IPS DF 4.7 (cell line): ENCODE data around the gene WSB1.

Source experiments
- DNase-seq: peaks from one replicate; pipeline ENCODE4 v3.0.0-alpha.2; 2013; ENCODE audit warnings: low spot score; ENCODE audit errors: extremely low read depth

WSB1 gene

DNA sequence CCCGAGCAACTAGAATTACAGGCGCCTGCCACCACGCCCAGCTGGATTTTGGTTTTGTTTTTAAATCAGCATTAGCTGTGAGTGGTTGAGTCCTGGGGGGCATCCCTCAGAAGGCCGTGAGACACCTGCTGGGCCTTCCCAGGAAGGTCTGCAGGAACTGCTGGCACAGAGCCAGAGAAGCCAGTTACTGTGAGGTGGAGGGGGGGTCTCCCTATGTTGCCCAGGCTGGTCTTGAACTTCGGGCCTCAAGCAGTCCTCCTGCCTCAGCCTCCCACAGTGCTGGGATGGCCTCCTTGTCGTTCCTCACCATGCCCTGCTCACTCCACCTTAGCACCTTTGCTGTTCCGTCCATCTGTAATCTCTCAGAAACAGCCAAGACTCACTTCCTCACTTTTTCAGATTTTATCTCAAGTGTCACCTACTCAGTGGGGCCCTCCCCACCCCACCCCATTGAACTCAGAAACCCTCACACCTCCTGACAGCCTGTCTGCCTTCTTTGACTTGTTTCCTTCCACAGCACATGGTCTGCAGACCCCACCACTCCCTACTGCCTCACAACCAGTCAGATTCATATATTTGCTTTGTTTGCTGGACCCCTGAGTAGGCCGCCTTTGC lies 62.3 kb downstream of the WSB1 start:
- no peak for DNase-seq

DNA sequence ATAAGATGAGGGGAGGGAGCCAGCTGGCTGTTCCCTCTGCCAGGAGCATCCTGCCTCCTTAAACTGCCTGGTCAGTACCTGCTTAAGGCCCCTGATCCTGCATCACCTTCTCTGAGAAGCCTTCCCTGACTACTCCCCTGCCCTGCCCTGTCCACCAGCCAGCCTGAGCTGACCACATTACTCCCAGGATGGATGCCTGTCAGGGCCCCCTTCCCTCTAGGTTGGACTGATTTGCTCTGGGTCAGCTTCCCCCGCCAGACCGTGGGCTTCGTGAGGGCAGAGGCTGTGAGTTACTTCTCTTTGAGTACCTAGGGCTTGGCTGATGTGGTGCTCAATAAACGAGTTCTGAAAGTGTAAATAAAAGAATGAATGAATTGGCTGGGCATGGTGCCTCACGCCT lies 63.3 kb downstream of the WSB1 start:
- DNase-seq = no peak

DNA sequence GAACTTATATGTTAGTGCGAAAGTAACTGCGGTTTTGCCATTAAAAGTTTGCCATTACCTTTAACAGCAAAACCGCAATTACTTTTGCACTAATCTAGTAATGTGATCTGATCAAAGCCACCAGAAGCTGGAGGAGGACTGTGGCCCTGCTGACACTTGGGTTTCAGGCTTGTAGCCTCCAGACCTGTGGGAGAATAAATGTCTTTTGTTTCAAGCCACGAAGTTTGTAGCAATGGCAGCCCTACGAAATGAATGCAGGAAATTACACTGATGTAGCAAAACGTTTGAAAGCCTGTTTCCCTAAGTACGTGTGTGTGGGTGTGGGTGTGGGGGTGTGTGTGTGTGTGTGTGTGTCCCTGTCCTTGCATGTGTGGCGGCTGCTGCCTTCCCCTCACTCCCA lies 66.6 kb downstream of the WSB1 start:
- no peak for DNase-seq

DNA sequence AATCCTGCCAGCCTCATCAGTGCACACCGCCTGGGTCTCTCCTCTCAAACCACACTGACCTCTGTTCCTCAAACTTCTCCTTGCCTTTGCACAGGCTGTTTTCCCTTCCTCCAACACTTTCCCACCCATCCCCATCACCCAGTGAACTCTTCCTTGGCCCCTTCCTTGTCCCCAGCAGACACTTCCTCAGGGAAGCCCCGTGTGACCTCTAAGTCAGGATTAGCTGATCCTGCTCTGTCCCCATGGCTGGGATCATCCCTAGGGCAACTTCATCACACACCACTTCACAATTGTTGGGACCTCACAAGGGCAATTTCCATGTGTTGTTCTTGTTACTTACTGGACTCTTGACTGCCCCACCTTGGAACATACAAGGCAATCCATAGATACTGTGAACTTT lies 67.8 kb downstream of the WSB1 start:
- DNase-seq = no peak

DNA sequence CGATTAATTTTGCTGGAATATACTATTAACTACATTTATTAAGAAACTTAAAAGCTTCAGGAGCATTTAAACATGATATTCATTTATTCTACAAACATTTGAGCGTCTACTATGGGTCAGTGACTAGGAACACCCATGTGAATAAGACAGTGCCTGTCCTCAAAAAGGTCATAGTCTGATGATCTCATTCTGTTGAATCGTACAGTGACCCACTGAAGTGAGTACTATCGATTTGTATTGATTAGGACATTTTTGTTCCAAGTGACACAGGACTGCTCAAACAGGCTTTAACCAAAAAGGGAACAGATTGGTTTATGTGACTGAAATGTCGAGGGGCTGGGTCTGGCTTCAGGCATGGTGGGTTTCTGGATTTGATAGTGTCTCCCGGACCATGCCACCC lies 68.6 kb downstream of the WSB1 start:
- DNase-seq = no peak

DNA sequence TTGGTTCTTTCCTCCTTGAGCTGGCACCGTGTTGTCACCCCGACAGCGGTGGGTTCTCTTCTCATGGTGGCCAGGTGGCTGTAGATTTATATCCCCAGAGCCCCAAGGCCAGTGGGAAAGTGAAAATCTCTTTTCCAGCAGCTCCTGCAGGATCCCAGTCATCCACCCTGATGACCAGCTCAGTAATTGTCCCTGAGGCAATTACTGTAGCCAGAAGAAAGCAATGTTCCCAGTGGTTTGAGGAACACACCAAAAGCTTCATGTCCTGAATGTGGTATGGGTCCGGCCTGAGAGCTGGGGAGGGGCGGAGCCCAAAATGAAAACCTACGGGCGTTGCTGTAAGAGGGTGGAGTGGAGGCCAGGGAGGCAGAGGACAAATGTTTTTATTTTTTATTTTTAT lies 69.0 kb downstream of the WSB1 start:
- no peak for DNase-seq

DNA sequence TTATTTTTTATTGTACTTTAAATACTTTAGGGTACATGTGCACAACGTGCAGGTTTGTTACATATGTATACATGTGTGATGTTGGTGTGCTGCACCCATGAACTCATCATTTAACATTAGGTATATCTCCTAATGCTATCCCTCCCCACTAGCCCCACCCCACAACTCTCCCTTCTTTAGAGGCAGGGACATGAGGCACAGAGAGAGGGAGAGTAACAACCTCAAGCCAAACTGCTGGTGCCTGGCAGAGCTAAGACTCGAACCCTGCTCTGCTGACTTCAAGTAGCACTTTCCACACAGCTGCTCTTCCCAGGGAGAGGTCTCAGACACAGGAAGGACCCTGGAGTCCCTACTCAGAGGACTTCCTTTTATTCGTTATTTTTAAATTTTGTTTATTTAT lies 69.4 kb downstream of the WSB1 start:
- DNase-seq = no peak
